Esophagus muscularis mucosa (tissue), 3 donors: ENCODE measurements around the gene BIRC6.

Experiments
- POLR2A ChIP-seq: fragments of 450-650 bp; IDR thresholded peaks from one replicate; pipeline ENCODE4 v1.6.1; 2017; ENCODE audit warnings: antibody characterized with exemption, moderate library complexity, mild to moderate bottlenecking, low read depth
- TF ChIP-seq, protein P1 (sequence below), 3 experiments: fragments of 200-600 bp in 2 of 3; fragments of 450-650 bp in 1 of 3; sonication (generic) in 2 of 3; IDR thresholded peaks; one replicate each; pipeline ENCODE4 v1.5.1; 2017 to 2019; ENCODE audit warnings: antibody characterized with exemption in 3 of 3, mild to moderate bottlenecking in 2 of 3, moderate library complexity in 1 of 3

DNA sequence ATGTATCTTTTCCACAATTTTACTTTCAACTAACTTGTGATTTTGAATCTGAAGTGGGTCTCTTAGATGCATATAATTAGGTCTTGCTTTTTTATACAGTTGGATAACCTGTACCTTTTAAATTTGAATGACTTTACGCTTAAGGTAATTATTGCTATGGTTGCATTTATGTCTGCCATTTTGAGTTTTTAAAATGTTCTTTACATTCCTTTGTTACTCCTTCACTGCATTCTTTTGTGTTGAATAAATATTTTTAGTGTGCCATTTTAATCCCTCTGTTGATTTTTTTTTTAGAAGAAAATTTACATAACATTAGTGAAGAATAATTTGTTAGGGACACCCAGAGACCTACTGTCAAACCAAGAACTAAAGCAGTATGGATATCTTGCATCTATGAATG lies 65.3 kb downstream of the BIRC6 start:
- TF ChIP-seq, protein P1, sequence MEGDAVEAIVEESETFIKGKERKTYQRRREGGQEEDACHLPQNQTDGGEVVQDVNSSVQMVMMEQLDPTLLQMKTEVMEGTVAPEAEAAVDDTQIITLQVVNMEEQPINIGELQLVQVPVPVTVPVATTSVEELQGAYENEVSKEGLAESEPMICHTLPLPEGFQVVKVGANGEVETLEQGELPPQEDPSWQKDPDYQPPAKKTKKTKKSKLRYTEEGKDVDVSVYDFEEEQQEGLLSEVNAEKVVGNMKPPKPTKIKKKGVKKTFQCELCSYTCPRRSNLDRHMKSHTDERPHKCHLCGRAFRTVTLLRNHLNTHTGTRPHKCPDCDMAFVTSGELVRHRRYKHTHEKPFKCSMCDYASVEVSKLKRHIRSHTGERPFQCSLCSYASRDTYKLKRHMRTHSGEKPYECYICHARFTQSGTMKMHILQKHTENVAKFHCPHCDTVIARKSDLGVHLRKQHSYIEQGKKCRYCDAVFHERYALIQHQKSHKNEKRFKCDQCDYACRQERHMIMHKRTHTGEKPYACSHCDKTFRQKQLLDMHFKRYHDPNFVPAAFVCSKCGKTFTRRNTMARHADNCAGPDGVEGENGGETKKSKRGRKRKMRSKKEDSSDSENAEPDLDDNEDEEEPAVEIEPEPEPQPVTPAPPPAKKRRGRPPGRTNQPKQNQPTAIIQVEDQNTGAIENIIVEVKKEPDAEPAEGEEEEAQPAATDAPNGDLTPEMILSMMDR (IDR thresholded peaks at IDR 0.05) = no peak
- no peak for TF ChIP-seq POLR2A
